ENCODE data around the gene PSD2. TPM values are rescaled to one million over a fixed set of nuclear protein-coding genes. Genes with fewer than 3 reads are reported as not detected.

PSD2 gene
- total RNA-seq, 4 donors from 2014 or later, result under 0.01 to 0.17 (median 0.13) TPM; not detected in 1

DNA sequence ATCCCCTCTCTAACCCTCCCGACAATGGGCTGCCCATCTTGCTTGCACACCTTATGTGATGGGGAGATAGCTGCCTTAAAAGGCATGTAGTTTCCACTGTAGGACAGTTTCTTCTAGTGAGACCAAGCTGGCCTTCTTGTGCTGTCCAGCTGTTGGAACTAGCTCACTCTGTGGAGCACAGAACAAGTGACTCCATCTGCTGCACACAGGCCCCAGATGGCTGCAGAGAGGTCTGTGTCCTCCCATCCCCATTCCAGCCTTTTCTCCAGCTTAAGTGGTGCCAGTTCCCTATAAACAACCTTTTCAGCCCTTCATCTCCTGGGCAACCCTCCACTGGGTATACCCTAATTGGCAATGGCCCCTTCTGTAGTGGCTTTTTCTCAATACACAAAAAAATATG, 18.7 kb upstream of the PSD2 start:
- Histone ChIP-seq H3K9me3 (no peaks in the 10 kb centered on the region), H3K4me1 (peaks cover 4 to 9% (median 8%) of the 10 kb centered on the region in 4 donors)
- intact Hi-C loops (cut with DNase I), result loop anchor here (10.0 kb wide), 1 partner anchor 342 kb away; the partner anchor contains the start of gene DNAJC18

DNA sequence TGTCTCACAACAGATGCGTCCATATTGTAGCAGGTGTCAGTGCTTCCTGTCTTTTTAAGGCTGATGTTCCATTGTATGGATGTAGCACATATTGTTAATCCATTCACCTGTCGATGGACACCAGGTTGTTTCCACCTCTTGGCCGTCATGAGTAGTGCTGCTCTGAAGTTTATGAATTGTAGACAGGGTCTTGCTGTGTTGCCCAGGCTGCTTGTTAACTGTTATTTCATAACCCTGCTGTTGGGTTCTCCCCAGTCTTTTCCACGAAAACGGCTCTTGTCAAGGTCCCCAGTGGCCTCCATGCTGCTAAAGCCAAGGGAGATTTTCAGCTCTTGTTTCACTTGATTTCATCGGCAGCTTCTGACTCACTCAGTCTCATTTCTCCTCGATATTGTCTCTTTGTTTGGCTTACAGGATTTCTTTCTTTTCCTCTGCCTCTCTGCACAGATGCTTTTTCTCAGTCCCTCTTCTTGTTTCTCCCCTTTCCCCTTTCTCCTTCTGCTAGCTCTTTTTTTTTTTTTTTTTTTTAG, 12.1 kb upstream of the PSD2 start:
- no peak for DNase-seq (ENCODE audit: extremely low spot score)
- intact Hi-C loops (cut with DNase I), result loop anchor here (10.0 kb wide), 1 partner anchor 371 kb away; no protein-coding TSS in a partner anchor

More for the DNA sequence above, 18.7 kb upstream of the PSD2 start:
- TF ChIP-seq, protein P1, sequence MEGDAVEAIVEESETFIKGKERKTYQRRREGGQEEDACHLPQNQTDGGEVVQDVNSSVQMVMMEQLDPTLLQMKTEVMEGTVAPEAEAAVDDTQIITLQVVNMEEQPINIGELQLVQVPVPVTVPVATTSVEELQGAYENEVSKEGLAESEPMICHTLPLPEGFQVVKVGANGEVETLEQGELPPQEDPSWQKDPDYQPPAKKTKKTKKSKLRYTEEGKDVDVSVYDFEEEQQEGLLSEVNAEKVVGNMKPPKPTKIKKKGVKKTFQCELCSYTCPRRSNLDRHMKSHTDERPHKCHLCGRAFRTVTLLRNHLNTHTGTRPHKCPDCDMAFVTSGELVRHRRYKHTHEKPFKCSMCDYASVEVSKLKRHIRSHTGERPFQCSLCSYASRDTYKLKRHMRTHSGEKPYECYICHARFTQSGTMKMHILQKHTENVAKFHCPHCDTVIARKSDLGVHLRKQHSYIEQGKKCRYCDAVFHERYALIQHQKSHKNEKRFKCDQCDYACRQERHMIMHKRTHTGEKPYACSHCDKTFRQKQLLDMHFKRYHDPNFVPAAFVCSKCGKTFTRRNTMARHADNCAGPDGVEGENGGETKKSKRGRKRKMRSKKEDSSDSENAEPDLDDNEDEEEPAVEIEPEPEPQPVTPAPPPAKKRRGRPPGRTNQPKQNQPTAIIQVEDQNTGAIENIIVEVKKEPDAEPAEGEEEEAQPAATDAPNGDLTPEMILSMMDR (IDR thresholded peaks at IDR 0.05), result no peak
- TF ChIP-seq POLR2AphosphoS5 (IDR thresholded peaks at IDR 0.05), result no peak
- TF ChIP-seq EP300 (IDR thresholded peaks at IDR 0.05), result no peak
- TF ChIP-seq POLR2A (IDR thresholded peaks at IDR 0.05; ENCODE audit: low read depth), result no peak
- H3K4me3 ChIP-seq, result no peak overlapping the region
- no peak overlapping the region for H3K27ac ChIP-seq (replicated peaks in 1 of 4)
- no peak for DNase-seq (ENCODE audit: extremely low spot score)
- 100% methylated on average over 1 of the region's 1 CpG for WGBS
- no peaks in the 10 kb centered on the region for H3K36me3 ChIP-seq
- H3K27me3 ChIP-seq, result no peaks in the 10 kb centered on the region

DNA sequence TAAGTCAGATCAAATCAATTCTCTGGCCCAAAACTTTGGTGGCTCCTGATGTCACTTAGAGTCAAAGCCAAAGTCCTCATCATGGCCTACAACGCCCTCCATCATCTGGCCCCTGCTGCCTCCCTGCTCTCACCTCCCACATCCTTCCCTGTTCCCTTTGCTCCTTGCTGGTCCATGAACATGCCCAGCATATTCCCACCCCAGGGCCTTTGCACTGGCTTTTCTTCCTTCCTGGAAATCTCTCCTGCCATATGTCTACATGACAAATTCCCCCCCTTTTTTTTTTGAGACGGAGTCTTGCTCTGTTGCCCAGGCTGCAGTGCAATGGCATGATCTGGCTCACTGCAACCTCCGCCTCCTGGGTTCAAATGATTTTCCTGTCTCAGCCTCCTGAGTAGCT, 11.1 kb upstream of the PSD2 start:
- peaks cover 8 to 18% (median 17%) of the 10 kb centered on the region in 4 donors for H3K4me1 ChIP-seq
- TF ChIP-seq POLR2A (IDR thresholded peaks at IDR 0.05; ENCODE audit: low read depth) (no peak), EP300 (IDR thresholded peaks at IDR 0.05) (no peak), POLR2AphosphoS5 (IDR thresholded peaks at IDR 0.05) (no peak)
- TF ChIP-seq, protein P1 (IDR thresholded peaks at IDR 0.05), result no peak
- no peaks in the 10 kb centered on the region for H3K9me3 ChIP-seq
- no peaks in the 10 kb centered on the region for H3K36me3 ChIP-seq
- 97% methylated on average over 3 of the region's 3 CpGs for WGBS
- DNase-seq (ENCODE audit: extremely low spot score), result no peak
- intact Hi-C loops (cut with DNase I), result loop anchor here (10.0 kb wide), 1 partner anchor 370 kb away; no protein-coding TSS in a partner anchor
- H3K27ac ChIP-seq (replicated peaks in 1 of 4), result no peak overlapping the region
- H3K4me3 ChIP-seq, result no peak overlapping the region
- H3K27me3 ChIP-seq, result peaks cover 0 to 16% (median 0%) of the 10 kb centered on the region in 4 donors

More for the DNA sequence above, 12.1 kb upstream of the PSD2 start:
- 66% methylated on average over 7 of the region's 7 CpGs for WGBS
- Histone ChIP-seq H3K9me3 (no peaks in the 10 kb centered on the region), H3K27ac (replicated peaks in 1 of 4) (no peak overlapping the region), H3K27me3 (peaks cover 0 to 16% (median 0%) of the 10 kb centered on the region in 4 donors), H3K4me3 (no peak overlapping the region), H3K36me3 (no peaks in the 10 kb centered on the region), H3K4me1 (peaks cover 7 to 14% (median 13%) of the 10 kb centered on the region in 4 donors)
- TF ChIP-seq POLR2A (IDR thresholded peaks at IDR 0.05; ENCODE audit: low read depth), result no peak

DNA sequence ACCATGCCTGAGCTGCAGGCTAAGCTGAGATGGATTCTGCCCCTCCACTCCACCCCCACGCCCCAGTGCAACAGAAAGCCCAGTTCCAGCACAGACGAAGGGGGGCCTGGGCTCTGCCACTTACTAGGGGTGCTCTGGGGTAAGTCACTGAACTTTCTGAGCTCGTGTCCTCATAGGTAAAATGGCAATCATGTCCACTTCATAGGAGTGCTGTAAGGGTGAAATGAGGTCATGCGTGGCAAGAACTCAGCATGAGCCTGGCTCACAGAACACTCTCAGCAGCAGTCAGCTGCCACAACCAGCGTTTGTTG, 8.4 kb upstream of the PSD2 start:
- H3K4me3 ChIP-seq, result peak overlapping the region; percentile 60 to 72 (median 66)
- no peaks in the 10 kb centered on the region for H3K36me3 ChIP-seq
- no peak for TF ChIP-seq POLR2AphosphoS5 (IDR thresholded peaks at IDR 0.05)
- no peak for TF ChIP-seq EP300 (IDR thresholded peaks at IDR 0.05)
- no peak for TF ChIP-seq POLR2A (IDR thresholded peaks at IDR 0.05; ENCODE audit: low read depth)
- TF ChIP-seq, protein P1 (IDR thresholded peaks at IDR 0.05), result no peak
- H3K4me1 ChIP-seq, result peaks cover 8 to 18% (median 17%) of the 10 kb centered on the region in 4 donors
- intact Hi-C loops (cut with DNase I), result loop anchor here (1.0 to 10.0 kb wide), 3 partner anchors 77 to 368 kb away; no protein-coding TSS in a partner anchor
- no peaks in the 10 kb centered on the region for H3K9me3 ChIP-seq
- 15% methylated on average over 4 of the region's 5 CpGs for WGBS
- no peak for DNase-seq (ENCODE audit: extremely low spot score)
- peaks cover 0 to 16% (median 0%) of the 10 kb centered on the region in 4 donors for H3K27me3 ChIP-seq
- no peak overlapping the region for H3K27ac ChIP-seq (replicated peaks in 1 of 4)

DNA sequence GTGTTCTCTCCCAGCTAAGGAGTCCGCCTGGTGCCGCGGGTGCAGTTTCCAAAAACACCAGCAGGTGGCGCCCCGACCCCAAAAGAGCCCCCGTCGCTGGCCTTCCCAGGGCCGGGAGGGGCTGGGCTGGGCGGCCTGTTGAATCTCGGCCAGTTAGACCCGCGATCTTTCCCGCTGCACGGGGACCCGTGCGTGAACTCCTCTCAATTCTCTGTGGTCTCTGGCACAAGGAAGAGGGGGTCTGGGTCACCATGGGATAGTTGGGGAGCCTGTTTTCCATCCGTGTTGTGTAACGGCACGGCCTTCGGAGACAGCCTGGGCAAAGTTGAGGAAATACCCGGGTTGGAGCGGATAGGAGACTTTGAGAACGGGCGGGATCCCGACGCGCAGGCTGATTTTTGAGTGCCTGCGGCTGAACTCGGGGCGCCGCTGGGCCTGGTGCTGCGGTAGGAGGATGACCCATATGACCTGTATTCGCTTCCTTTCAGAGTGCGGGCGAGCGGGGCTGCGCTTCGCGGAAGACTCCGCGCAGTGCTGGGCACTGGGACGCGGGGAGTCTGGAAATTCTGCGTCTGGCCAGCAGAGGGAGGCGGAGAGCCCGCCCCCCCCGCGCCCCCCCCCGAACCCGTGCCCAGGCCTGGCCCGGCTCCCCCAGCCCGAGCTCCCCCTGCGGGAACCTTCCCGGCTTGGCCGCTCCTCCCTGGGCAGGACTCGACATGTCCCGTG, 7.9 kb upstream of the PSD2 start:
- Histone ChIP-seq H3K9me3 (no peaks in the 10 kb centered on the region), H3K4me1 (peaks cover 8 to 18% (median 17%) of the 10 kb centered on the region in 4 donors), H3K4me3 (peak overlapping the region; percentile 60 to 72 (median 66)), H3K36me3 (no peaks in the 10 kb centered on the region), H3K27ac (replicated peaks in 1 of 4) (peak overlapping the region; percentile 67 to 74 (median 72)), H3K27me3 (peaks cover 0 to 16% (median 0%) of the 10 kb centered on the region in 4 donors)
- WGBS, result 0% methylated on average over 11 of the region's 57 CpGs
- intact Hi-C loops (cut with DNase I), result loop anchor here (1.0 to 10.0 kb wide), 4 partner anchors 57 to 367 kb away; no protein-coding TSS in a partner anchor
- TF ChIP-seq POLR2AphosphoS5 (IDR thresholded peaks at IDR 0.05) (no peak), POLR2A (IDR thresholded peaks at IDR 0.05; ENCODE audit: low read depth) (no peak), EP300 (IDR thresholded peaks at IDR 0.05) (no peak)
- TF ChIP-seq, protein P1 (IDR thresholded peaks at IDR 0.05), result peak; percentile 83 to 99 (median 92)
- peak; percentile 97 for DNase-seq (ENCODE audit: extremely low spot score)

All from esophagus muscularis mucosa (tissue), 4 donors.